IMR-90 (cell line): ENCODE results near the gene GAPDH. TPM values are rescaled to one million over a fixed set of nuclear protein-coding genes. Genes with fewer than 3 reads are reported as not detected.

ENCODE experiments used
- ATAC-seq: fragments of 200-7000 bp; cut with Tn5 transposase; 2 replicates; pipeline ENCODE4 v1.9.1; 2020; ENCODE audit warnings: low read depth, mild to moderate bottlenecking, moderate library complexity
- BruUV-seq: library from RNA; stranded (reverse); fragments of 400-500 nt; replicated peaks from 2 replicates; lab custom pipeline; 2021; lab: Mats Ljungman, UMichigan
- CTCF ChIA-PET: fragments of 300-600 bp; formaldehyde crosslinking; extraction: SDS; loops from one replicate; lab custom pipeline; 2021; ENCODE audit warnings: antibody characterized with exemption; lab: Yijun Ruan, JAX
- POLR2A ChIA-PET: fragments of 300-600 bp; sonication (Branson Sonifier 250); formaldehyde crosslinking; loops from one replicate; lab custom pipeline; 2022; ENCODE audit warnings: antibody characterized with exemption; ENCODE audit not compliant: unreplicated experiment; lab: Charles Lee
- DNase-seq: peaks from one replicate; pipeline ENCODE4 v3.0.0; 2013
- H2AFZ ChIP-seq: replicated peaks from 2 replicates; pipeline ENCODE3; 2013; ENCODE audit warnings: low read length, mild to moderate bottlenecking; ENCODE audit not compliant: poor library complexity
- H2AK5ac ChIP-seq: 2 replicates; pipeline ENCODE4 v1.6.1; 2013; ENCODE audit warnings: low read depth, low read length, inconsistent platforms
- H2AK9ac ChIP-seq: replicated peaks from 2 replicates; pipeline ENCODE3; 2013; ENCODE audit warnings: mild to moderate bottlenecking, low read depth, low read length, moderate library complexity; ENCODE audit not compliant: poor library complexity
- H2BK120ac ChIP-seq: 2 replicates; pipeline ENCODE4 v1.6.1; 2013; ENCODE audit warnings: low read depth, low read length, inconsistent platforms
- H2BK15ac ChIP-seq: 3 replicates; pipeline ENCODE4 v1.6.1; 2013; ENCODE audit warnings: low read depth, low read length, inconsistent platforms
- H2BK20ac ChIP-seq: 2 replicates; pipeline ENCODE4 v1.6.1; 2013; ENCODE audit warnings: low read depth, mild to moderate bottlenecking, inconsistent platforms, low read length, moderate library complexity
- H2BK5ac ChIP-seq: 2 replicates; pipeline ENCODE4 v1.6.1; 2013; ENCODE audit warnings: mild to moderate bottlenecking, low read depth, low read length, inconsistent platforms; ENCODE audit not compliant: poor library complexity, severe bottlenecking
- H3K14ac ChIP-seq: replicated peaks from 2 replicates; pipeline ENCODE4 v1.6.1; 2013; ENCODE audit warnings: low read depth, low read length, inconsistent platforms
- H3K18ac ChIP-seq: 2 replicates; pipeline ENCODE4 v1.6.1; 2013; ENCODE audit warnings: low read depth, low read length, control low read depth
- H3K23ac ChIP-seq: 2 replicates; pipeline ENCODE4 v1.6.1; 2013; ENCODE audit warnings: low read depth, low read length, inconsistent platforms
- H3K27ac ChIP-seq: 2 replicates; pipeline ENCODE4 v1.5.1; 2013; ENCODE audit warnings: mild to moderate bottlenecking, control low read depth, low read length; ENCODE audit not compliant: insufficient read depth
- H3K27me3 ChIP-seq: 2 replicates; pipeline ENCODE4 v1.6.1; 2013; ENCODE audit warnings: low read length; ENCODE audit not compliant: control insufficient read depth, insufficient read depth
- H3K36me3 ChIP-seq: 2 replicates; pipeline ENCODE4 v1.6.1; 2013; ENCODE audit warnings: low read length, mixed read lengths; ENCODE audit not compliant: control insufficient read depth, insufficient read depth
- H3K4ac ChIP-seq: 2 replicates; pipeline ENCODE4 v1.6.1; 2013; ENCODE audit warnings: low read depth, low read length, inconsistent platforms
- H3K4me1 ChIP-seq: 2 replicates; pipeline ENCODE4 v1.6.1; 2013; ENCODE audit warnings: low read length, mixed read lengths; ENCODE audit not compliant: control insufficient read depth, insufficient read depth
- H3K4me2 ChIP-seq: 2 replicates; pipeline ENCODE4 v1.6.1; 2013; ENCODE audit warnings: low read depth, mild to moderate bottlenecking, control low read depth, low read length, moderate library complexity
- H3K4me3 ChIP-seq: 2 replicates; pipeline ENCODE4 v1.5.1; 2013; ENCODE audit warnings: low read depth, mild to moderate bottlenecking, control low read depth, low read length, moderate library complexity; ENCODE audit not compliant: insufficient read depth
- H3K56ac ChIP-seq: 2 replicates; pipeline ENCODE4 v1.6.1; 2013; ENCODE audit warnings: low read length, inconsistent platforms; ENCODE audit not compliant: insufficient read depth; ENCODE audit errors: extremely low read depth
- H3K79me1 ChIP-seq, 2 experiments: 2 replicates each; pipeline ENCODE4 v1.6.1; 2013; ENCODE audit warnings: low read length in 2 of 2, inconsistent platforms in 1 of 2, low read depth in 1 of 2
- H3K9ac ChIP-seq: 2 replicates; pipeline ENCODE4 v1.6.1; 2013; ENCODE audit warnings: low read depth, low read length, control low read depth
- H3K9me1 ChIP-seq: 2 replicates; pipeline ENCODE4 v1.6.1; 2013; ENCODE audit warnings: low read length, inconsistent platforms; ENCODE audit not compliant: insufficient read depth
- H3K9me3 ChIP-seq: 2 replicates; pipeline ENCODE4 v1.6.1; 2013; ENCODE audit warnings: low read length; ENCODE audit not compliant: control insufficient read depth, insufficient read depth
- H4K20me1 ChIP-seq: 2 replicates; pipeline ENCODE4 v1.6.1; 2013; ENCODE audit warnings: low read length, inconsistent platforms; ENCODE audit not compliant: insufficient read depth
- H4K5ac ChIP-seq: 2 replicates; pipeline ENCODE4 v1.6.1; 2013; ENCODE audit warnings: mild to moderate bottlenecking, low read depth, low read length, control low read depth
- H4K8ac ChIP-seq, 2 experiments: 2 replicates each; pipeline ENCODE4 v1.6.1; 2013; ENCODE audit warnings: low read depth in 2 of 2, low read length in 2 of 2, control low read depth in 1 of 2, inconsistent platforms in 1 of 2
- H4K91ac ChIP-seq: 2 replicates; pipeline ENCODE4 v1.6.1; 2013; ENCODE audit warnings: low read depth, low read length, inconsistent platforms; ENCODE audit not compliant: insufficient read depth
- BHLHE40 ChIP-seq: fragments of 150-350 bp; IDR thresholded peaks from 2 replicates; pipeline ENCODE4 v1.6.1; 2016; ENCODE audit warnings: mild to moderate bottlenecking, low read depth, low read length
- RAD21 ChIP-seq: IDR thresholded peaks from 2 replicates; pipeline ENCODE4 v1.6.1; 2012; ENCODE audit warnings: low read length, improper control_type of control experiment
- WGBS, 2 experiments: methylation state at CpG; one replicate each; pipeline versions ENCODE4 v1.1.5 to v1.1.7; 2013; ENCODE audit warnings: missing lambda C conversion rate in 2 of 2; ENCODE audit not compliant: insufficient read length in 1 of 2; ENCODE audit errors: extremely low coverage in 2 of 2; 5-methylcytosine and 5-hydroxymethylcytosine counted together
- dilution Hi-C: fragments of 300-500 bp; cut with HindIII; formaldehyde crosslinking; loops from one replicate; pipeline ENCODE4 v1.14.3; 2018; ENCODE audit warnings: low sequenced_read_pairs; ENCODE audit not compliant: unreplicated experiment
- in situ Hi-C: fragments of 300-500 bp; cut with MboI; formaldehyde crosslinking; loops from 3 replicates; pipeline ENCODE4 v1.14.3; 2019; ENCODE audit warnings: low sequenced_read_pairs, inconsistent platforms, mixed read lengths
- intact Hi-C: fragments of 100-400 bp; cut with micrococcal nuclease; formaldehyde crosslinking; loops from 2 replicates; pipeline ENCODE4 v1.10.0; 2022
- polyA plus RNA-seq, 3 experiments: library from polyadenylated mRNA; depleted of rRNA; stranded (reverse); fragments of >200 nt; gene quantifications; 2 replicates each; pipeline ENCODE4 v1.2.3, GENCODE V29; 2012; ENCODE audit warnings: low replicate concordance in 1 of 3
- total RNA-seq: library from RNA; depleted of rRNA; stranded (reverse); fragments of >200 nt; gene quantifications from 2 replicates; pipeline ENCODE4 v1.2.3, GENCODE V29; 2012
- TF ChIP-seq, protein P1 (sequence below): fragments of 150-350 bp; IDR thresholded peaks from 2 replicates; pipeline ENCODE4 v1.6.1; 2017; ENCODE audit warnings: mild to moderate bottlenecking, antibody characterized with exemption, low read length, low read depth
- TF ChIP-seq, protein P2 (sequence below): conservative IDR thresholded peaks from 2 replicates; pipeline ENCODE4 v1.5.1; 2012; ENCODE audit warnings: mild to moderate bottlenecking, low read depth, low read length, improper control_type of control experiment
- TF ChIP-seq, protein P3 (sequence below): fragments of 150-350 bp; IDR thresholded peaks from 2 replicates; pipeline ENCODE4 v1.6.1; 2016; ENCODE audit warnings: low read depth, mild to moderate bottlenecking, low read length, moderate library complexity, borderline replicate concordance

GAPDH gene
- total and polyA plus RNA-seq, 2 of the 4 experiments (the other 2 are of a cell fraction), result 12,939 to 21,893 TPM

DNA sequence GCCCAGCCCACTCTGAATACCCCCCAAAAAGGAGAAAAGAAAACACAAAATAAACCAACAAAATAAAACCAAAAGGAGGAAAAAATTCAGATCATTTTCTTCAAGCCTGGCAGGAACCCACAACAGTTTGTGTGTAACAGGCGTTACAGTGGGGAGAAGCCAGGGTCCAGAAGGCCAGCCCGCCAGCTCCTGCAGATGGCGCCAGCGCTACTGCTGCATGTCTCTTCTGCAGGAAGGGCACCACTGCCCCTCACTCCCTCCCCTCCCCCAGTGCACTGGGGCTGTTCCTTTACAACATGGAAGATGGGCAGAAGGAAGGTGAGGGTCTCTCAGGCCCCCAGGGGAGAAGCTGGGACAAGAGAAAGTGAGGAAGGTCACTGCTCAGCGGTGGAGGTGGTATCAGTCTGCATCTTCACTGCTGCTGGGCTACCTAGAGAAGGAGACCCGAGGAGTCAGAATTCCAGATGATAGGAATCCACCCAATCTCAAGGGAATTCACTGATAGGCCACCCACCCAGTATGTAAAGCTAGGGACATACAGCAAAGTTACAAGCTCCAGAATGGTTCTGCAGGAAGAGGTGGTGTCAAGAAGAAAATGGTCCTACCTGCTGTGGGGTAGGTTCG, 36.1 kb downstream of the GAPDH start:
- no peak overlapping the region for H2AK9ac ChIP-seq
- TSS peak; percentile 94 for BruUV-seq
- ATAC-seq (no peak), DNase-seq (no peak)
- peaks cover 22 to 58% of the 10 kb centered on the region in 2 experiments for H3K79me1 ChIP-seq
- H3K9me3 ChIP-seq, result no peaks in the 10 kb centered on the region
- H3K4me3 ChIP-seq, result no peak overlapping the region
- no peak overlapping the region for H2AFZ ChIP-seq
- no peaks in the 10 kb centered on the region for H3K4me1 ChIP-seq
- CTCF ChIA-PET, result interaction anchor here (1.4 kb wide), 1 partner anchor 21 kb away, joined by 4 read pairs; no protein-coding TSS in a partner anchor
- H4K20me1 ChIP-seq, result peaks cover 5% of the 10 kb centered on the region
- intact Hi-C loops (no loop called here), dilution Hi-C loops (no loop called here), in situ Hi-C loops (loop anchor here (10.0 kb wide), 1 partner anchor 114 kb away; the partner anchor contains the start of gene ZNF384)
- peaks cover 45% of the 10 kb centered on the region for H3K36me3 ChIP-seq
- H2BK120ac ChIP-seq, result no peak overlapping the region
- no peak overlapping the region for H3K56ac ChIP-seq
- POLR2A ChIA-PET, result interaction anchor here (0.6 kb wide), 1 partner anchor 258 kb away, joined by 3 read pairs; the partner anchor contains the start of gene P3H3
- H4K5ac ChIP-seq, result no peak overlapping the region
- H3K4ac ChIP-seq, result no peak overlapping the region
- H2BK20ac ChIP-seq, result no peak overlapping the region
- no peaks in the 10 kb centered on the region for H3K27me3 ChIP-seq
- TF ChIP-seq BHLHE40 (no peak), RAD21 (peak; percentile 20; the same call in 1 of the 2 replicates)
- TF ChIP-seq, protein P1, sequence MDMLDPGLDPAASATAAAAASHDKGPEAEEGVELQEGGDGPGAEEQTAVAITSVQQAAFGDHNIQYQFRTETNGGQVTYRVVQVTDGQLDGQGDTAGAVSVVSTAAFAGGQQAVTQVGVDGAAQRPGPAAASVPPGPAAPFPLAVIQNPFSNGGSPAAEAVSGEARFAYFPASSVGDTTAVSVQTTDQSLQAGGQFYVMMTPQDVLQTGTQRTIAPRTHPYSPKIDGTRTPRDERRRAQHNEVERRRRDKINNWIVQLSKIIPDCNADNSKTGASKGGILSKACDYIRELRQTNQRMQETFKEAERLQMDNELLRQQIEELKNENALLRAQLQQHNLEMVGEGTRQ, result no peak
- TF ChIP-seq, protein P2, sequence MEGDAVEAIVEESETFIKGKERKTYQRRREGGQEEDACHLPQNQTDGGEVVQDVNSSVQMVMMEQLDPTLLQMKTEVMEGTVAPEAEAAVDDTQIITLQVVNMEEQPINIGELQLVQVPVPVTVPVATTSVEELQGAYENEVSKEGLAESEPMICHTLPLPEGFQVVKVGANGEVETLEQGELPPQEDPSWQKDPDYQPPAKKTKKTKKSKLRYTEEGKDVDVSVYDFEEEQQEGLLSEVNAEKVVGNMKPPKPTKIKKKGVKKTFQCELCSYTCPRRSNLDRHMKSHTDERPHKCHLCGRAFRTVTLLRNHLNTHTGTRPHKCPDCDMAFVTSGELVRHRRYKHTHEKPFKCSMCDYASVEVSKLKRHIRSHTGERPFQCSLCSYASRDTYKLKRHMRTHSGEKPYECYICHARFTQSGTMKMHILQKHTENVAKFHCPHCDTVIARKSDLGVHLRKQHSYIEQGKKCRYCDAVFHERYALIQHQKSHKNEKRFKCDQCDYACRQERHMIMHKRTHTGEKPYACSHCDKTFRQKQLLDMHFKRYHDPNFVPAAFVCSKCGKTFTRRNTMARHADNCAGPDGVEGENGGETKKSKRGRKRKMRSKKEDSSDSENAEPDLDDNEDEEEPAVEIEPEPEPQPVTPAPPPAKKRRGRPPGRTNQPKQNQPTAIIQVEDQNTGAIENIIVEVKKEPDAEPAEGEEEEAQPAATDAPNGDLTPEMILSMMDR, result peak; percentile 30; the same call in 1 of the 2 replicates
- TF ChIP-seq, protein P3, sequence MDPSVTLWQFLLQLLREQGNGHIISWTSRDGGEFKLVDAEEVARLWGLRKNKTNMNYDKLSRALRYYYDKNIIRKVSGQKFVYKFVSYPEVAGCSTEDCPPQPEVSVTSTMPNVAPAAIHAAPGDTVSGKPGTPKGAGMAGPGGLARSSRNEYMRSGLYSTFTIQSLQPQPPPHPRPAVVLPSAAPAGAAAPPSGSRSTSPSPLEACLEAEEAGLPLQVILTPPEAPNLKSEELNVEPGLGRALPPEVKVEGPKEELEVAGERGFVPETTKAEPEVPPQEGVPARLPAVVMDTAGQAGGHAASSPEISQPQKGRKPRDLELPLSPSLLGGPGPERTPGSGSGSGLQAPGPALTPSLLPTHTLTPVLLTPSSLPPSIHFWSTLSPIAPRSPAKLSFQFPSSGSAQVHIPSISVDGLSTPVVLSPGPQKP, result no peak
- no peak overlapping the region for H4K8ac ChIP-seq
- no peak overlapping the region for H3K9ac ChIP-seq
- no peak overlapping the region for H2BK5ac ChIP-seq
- H3K27ac ChIP-seq, result no peak overlapping the region
- no peak overlapping the region for H3K4me2 ChIP-seq
- no peak overlapping the region for H3K23ac ChIP-seq
- H2BK15ac ChIP-seq, result no peak overlapping the region
- no peak overlapping the region for H2AK5ac ChIP-seq
- H3K9me1 ChIP-seq, result peaks cover 4% of the 10 kb centered on the region; the same call in 1 of the 2 replicates
- H3K14ac ChIP-seq, result no peak overlapping the region
- WGBS, 2 experiments, result no CpG with 5 or more reads among the region's 7 CpGs
- H3K18ac ChIP-seq, result no peak overlapping the region
- H4K91ac ChIP-seq, result no peak overlapping the region
